GM21737 (cell line): ENCODE measurements around the gene CRCP.

Source experiments
- ATAC-seq: cut with Tn5 transposase; IDR thresholded peaks from one replicate; pipeline ENCODE4 v1.9.1; 2021; ENCODE audit warnings: mild to moderate bottlenecking, moderate library complexity; ENCODE audit not compliant: unreplicated experiment

CRCP gene

GRCh38 chr7:66186991-66187390, 72.3 kb downstream of the CRCP start:
- ATAC-seq: no peak

GRCh38 chr7:66187905-66188304, 73.3 kb downstream of the CRCP start:
- no peak for ATAC-seq

GRCh38 chr7:66188645-66189044, 74.0 kb downstream of the CRCP start:
- no peak for ATAC-seq

GRCh38 chr7:66189695-66190503, 75.3 kb downstream of the CRCP start:
- no peak for ATAC-seq

GRCh38 chr7:66190504-66190857, 75.8 kb downstream of the CRCP start:
- ATAC-seq: no peak

- no peak for ATAC-seq
These were observed 78.6 kb downstream of the CRCP start for GRCh38 chr7:66193146-66193725.

GRCh38 chr7:66198469-66198868, 83.8 kb downstream of the CRCP start:
- no peak for ATAC-seq

GRCh38 chr7:66198956-66199355, 84.3 kb downstream of the CRCP start:
- ATAC-seq: no peak

GRCh38 chr7:66202441-66202840, 87.8 kb downstream of the CRCP start:
- no peak for ATAC-seq
